ENCODE results near the gene HIPK1. TPM values are rescaled to one million over a fixed set of nuclear protein-coding genes. Genes with fewer than 3 reads are reported as not detected.

HIPK1 gene
- total and polyA plus RNA-seq, 10 of the 15 experiments (the other 5 are each of a cell fraction or from before 2014, with no cell fraction given) = 4.2 to 33.9 (median 11.4) TPM

GRCh38 chr1:113912594-113913311 lies 16.4 kb upstream of the HIPK1 start:
- H3K27me3 ChIP-seq (replicated peaks in 1 of 2; ENCODE audit: control insufficient read depth in 2 of 2, insufficient read depth in 2 of 2, low read length in 1 of 2) = no peaks in the 10 kb centered on the region
- no TSS peak for BruUV-seq (replicated peaks)
- FAIRE-seq (no peak), ATAC-seq (no peak), DNase-seq (ENCODE audit: low read depth, low spot score) (no peak)
- no peaks in the 10 kb centered on the region for H3K79me2 ChIP-seq (ENCODE audit: control insufficient read depth, insufficient read depth, low read length)
- TF ChIP-seq CEBPB (IDR thresholded peaks at IDR 0.05; ENCODE audit: borderline replicate concordance in 1 of 2, low read depth in 2 of 2, low read length in 2 of 2) (no peak), CREB1 (IDR thresholded peaks at IDR 0.05; ENCODE audit: low read depth) (no peak), CBX5 (IDR thresholded peaks at IDR 0.05; ENCODE audit: low read depth) (no peak), DPF2 (IDR thresholded peaks at IDR 0.05) (no peak)
- no peaks in the 10 kb centered on the region for H4K20me1 ChIP-seq (ENCODE audit: control insufficient read depth, insufficient read depth)
- no peak overlapping the region for H3K27ac ChIP-seq (ENCODE audit: control insufficient read depth, insufficient read depth)
- no peak overlapping the region for H2AFZ ChIP-seq (ENCODE audit: control insufficient read depth, low read depth, low read length)
- H3K36me3 ChIP-seq (ENCODE audit: control insufficient read depth in 2 of 2, insufficient read depth in 2 of 2, low read length in 1 of 2) = peaks cover 4 to 18% of the 10 kb centered on the region in 2 experiments; a peak in 2 of 4 replicates
- WGBS (ENCODE audit: insufficient coverage, insufficient replicate concordance, low lambda C conversion rate, missing lambda C conversion rate) = over 99% methylated on average over 6 of the region's 6 CpGs
- intact Hi-C loops (cut with micrococcal nuclease; ENCODE audit: unreplicated experiment) (no loop called here), in situ Hi-C loops (cut with MboI) (no loop called here)
- no peak overlapping the region for H3K4me2 ChIP-seq (ENCODE audit: control insufficient read depth, insufficient read depth)
- CTCF ChIA-PET = interaction anchor here (0.6 to 2.2 kb wide), 3 partner anchors 51 to 77 kb away, joined by 3 to 6 read pairs (median 4); no protein-coding TSS in a partner anchor
- SMC1A ChIA-PET (ENCODE audit: uncharacterized antibody, unreplicated experiment) = interaction anchor here (0.9 to 1.6 kb wide), 4 partner anchors 9 to 77 kb away, joined by 3 to 6 read pairs (median 5); partner anchors contain the start of genes AP4B1 and HIPK1
- no peak overlapping the region for H3K9ac ChIP-seq (ENCODE audit: control insufficient read depth, insufficient read depth, low read length)
- H3K9me3 ChIP-seq (replicated peaks; ENCODE audit: control insufficient read depth, insufficient read depth, low read length) = no peaks in the 10 kb centered on the region; the same call in 2 of the 3 replicates
- H3K4me3 ChIP-seq = no peak overlapping the region
- no peaks in the 10 kb centered on the region; the same call in 1 of the 2 replicates for H3K4me1 ChIP-seq (ENCODE audit: control insufficient read depth, insufficient read depth, low read length)
- RAD21 ChIA-PET (ENCODE audit: unreplicated experiment) = interaction anchor here (2.4 kb wide), 1 partner anchor 77 kb away, joined by 9 read pairs; no protein-coding TSS in a partner anchor
- POLR2A ChIA-PET = interaction anchor here (1.7 kb wide), 1 partner anchor 15 kb away, joined by 8 read pairs; no protein-coding TSS in a partner anchor

DNA sequence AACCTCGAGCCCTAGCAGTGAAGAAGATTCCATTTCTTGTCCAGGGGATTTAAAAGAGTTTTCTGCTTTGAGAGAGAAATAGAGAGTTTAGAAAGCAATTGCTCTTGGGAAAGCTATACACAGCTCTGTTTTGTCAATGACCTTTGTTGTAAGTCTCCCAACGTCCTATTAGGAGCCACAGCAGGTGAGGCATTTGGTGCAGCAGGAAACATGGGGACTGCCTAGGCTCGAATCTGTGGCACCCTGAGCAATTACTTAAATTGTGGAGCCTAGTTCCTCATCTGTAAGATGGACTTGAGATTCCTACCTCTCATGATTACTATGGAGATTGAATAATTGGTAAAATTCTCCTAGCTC lies 15.8 kb upstream of the HIPK1 start:
- RAD21 ChIA-PET (ENCODE audit: unreplicated experiment) = interaction anchor here (1.2 to 2.4 kb wide), 2 partner anchors 16 to 77 kb away, joined by 3 to 9 read pairs; partner anchors contain the start of gene HIPK1
- WGBS (ENCODE audit: insufficient coverage, insufficient replicate concordance, low lambda C conversion rate, missing lambda C conversion rate) = 77% methylated on average over 3 of the region's 3 CpGs
- intact Hi-C loops (cut with micrococcal nuclease; ENCODE audit: unreplicated experiment) = no loop called here
- Histone ChIP-seq H3K27me3 (replicated peaks in 1 of 2; ENCODE audit: control insufficient read depth in 2 of 2, insufficient read depth in 2 of 2, low read length in 1 of 2) (no peaks in the 10 kb centered on the region), H3K4me2 (ENCODE audit: control insufficient read depth, insufficient read depth) (no peak overlapping the region), H2AFZ (ENCODE audit: control insufficient read depth, low read depth, low read length) (no peak overlapping the region), H3K9me3 (replicated peaks; ENCODE audit: control insufficient read depth, insufficient read depth, low read length) (no peaks in the 10 kb centered on the region; the same call in 2 of the 3 replicates), H3K79me2 (ENCODE audit: control insufficient read depth, insufficient read depth, low read length) (no peaks in the 10 kb centered on the region), H3K4me3 (no peak overlapping the region), H3K4me1 (ENCODE audit: control insufficient read depth, insufficient read depth, low read length) (no peaks in the 10 kb centered on the region; the same call in 1 of the 2 replicates), H4K20me1 (ENCODE audit: control insufficient read depth, insufficient read depth) (no peaks in the 10 kb centered on the region), H3K27ac (ENCODE audit: control insufficient read depth, insufficient read depth) (no peak overlapping the region), H3K9ac (ENCODE audit: control insufficient read depth, insufficient read depth, low read length) (no peak overlapping the region), H3K36me3 (ENCODE audit: control insufficient read depth in 2 of 2, insufficient read depth in 2 of 2, low read length in 1 of 2) (peaks cover 4 to 15% of the 10 kb centered on the region in 2 experiments; a peak in 2 of 4 replicates)
- BruUV-seq (replicated peaks) = no TSS peak
- POLR2A ChIA-PET = interaction anchor here (1.7 kb wide), 1 partner anchor 15 kb away, joined by 8 read pairs; no protein-coding TSS in a partner anchor
- SMC1A ChIA-PET (ENCODE audit: uncharacterized antibody, unreplicated experiment) = interaction anchor here (0.9 to 1.6 kb wide), 4 partner anchors 9 to 77 kb away, joined by 3 to 6 read pairs (median 5); partner anchors contain the start of genes AP4B1 and HIPK1
- ATAC-seq (no peak), DNase-seq (ENCODE audit: low read depth, low spot score) (no peak), FAIRE-seq (no peak)
- CTCF ChIA-PET = interaction anchor here (0.6 to 2.2 kb wide), 3 partner anchors 50 to 77 kb away, joined by 3 to 6 read pairs (median 4); no protein-coding TSS in a partner anchor
- in situ Hi-C loops (cut with MboI) = no loop called here
- no peak for TF ChIP-seq TARDBP (IDR thresholded peaks at IDR 0.05; ENCODE audit: borderline replicate concordance)
- TF ChIP-seq HDAC6 (IDR thresholded peaks at IDR 0.05; ENCODE audit: unreplicated experiment) = no peak
- TF ChIP-seq, protein P1, sequence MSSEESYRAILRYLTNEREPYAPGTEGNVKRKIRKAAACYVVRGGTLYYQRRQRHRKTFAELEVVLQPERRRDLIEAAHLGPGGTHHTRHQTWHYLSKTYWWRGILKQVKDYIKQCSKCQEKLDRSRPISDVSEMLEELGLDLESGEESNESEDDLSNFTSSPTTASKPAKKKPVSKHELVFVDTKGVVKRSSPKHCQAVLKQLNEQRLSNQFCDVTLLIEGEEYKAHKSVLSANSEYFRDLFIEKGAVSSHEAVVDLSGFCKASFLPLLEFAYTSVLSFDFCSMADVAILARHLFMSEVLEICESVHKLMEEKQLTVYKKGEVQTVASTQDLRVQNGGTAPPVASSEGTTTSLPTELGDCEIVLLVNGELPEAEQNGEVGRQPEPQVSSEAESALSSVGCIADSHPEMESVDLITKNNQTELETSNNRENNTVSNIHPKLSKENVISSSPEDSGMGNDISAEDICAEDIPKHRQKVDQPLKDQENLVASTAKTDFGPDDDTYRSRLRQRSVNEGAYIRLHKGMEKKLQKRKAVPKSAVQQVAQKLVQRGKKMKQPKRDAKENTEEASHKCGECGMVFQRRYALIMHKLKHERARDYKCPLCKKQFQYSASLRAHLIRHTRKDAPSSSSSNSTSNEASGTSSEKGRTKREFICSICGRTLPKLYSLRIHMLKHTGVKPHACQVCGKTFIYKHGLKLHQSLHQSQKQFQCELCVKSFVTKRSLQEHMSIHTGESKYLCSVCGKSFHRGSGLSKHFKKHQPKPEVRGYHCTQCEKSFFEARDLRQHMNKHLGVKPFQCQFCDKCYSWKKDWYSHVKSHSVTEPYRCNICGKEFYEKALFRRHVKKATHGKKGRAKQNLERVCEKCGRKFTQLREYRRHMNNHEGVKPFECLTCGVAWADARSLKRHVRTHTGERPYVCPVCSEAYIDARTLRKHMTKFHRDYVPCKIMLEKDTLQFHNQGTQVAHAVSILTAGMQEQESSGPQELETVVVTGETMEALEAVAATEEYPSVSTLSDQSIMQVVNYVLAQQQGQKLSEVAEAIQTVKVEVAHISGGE (CRISPR knock-in tag; IDR thresholded peaks at IDR 0.05) = no peak
- no peak for TF ChIP-seq FOS (IDR thresholded peaks at IDR 0.05; ENCODE audit: borderline replicate concordance, extremely low read depth, insufficient read length)
- no peak for TF ChIP-seq ZNF24 (IDR thresholded peaks at IDR 0.05)
- TF ChIP-seq WRNIP1 (IDR thresholded peaks at IDR 0.05; ENCODE audit: borderline replicate concordance, low read depth, low read length) = no peak
- TF ChIP-seq, protein P2, sequence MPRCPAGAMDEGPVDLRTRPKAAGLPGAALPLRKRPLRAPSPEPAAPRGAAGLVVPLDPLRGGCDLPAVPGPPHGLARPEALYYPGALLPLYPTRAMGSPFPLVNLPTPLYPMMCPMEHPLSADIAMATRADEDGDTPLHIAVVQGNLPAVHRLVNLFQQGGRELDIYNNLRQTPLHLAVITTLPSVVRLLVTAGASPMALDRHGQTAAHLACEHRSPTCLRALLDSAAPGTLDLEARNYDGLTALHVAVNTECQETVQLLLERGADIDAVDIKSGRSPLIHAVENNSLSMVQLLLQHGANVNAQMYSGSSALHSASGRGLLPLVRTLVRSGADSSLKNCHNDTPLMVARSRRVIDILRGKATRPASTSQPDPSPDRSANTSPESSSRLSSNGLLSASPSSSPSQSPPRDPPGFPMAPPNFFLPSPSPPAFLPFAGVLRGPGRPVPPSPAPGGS (IDR thresholded peaks at IDR 0.05; ENCODE audit: borderline replicate concordance, insufficient read depth, low read depth, low read length, poor library complexity, severe bottlenecking) = no peak

Data from GM12878 (cell line).